GM20000 (cell line): Measurements from ENCODE around the gene ARMC2.

Source experiments
- DNase-seq: peaks from one replicate; pipeline ENCODE4 v3.0.0; 2012; ENCODE audit warnings: low spot score
- TF ChIP-seq, protein P1 (sequence below): IDR thresholded peaks from 2 replicates; pipeline ENCODE4 v1.5.1; 2012; ENCODE audit warnings: mild to moderate bottlenecking, control low read depth; ENCODE audit errors: extremely low read depth, missing control alignments

ARMC2 gene

DNA sequence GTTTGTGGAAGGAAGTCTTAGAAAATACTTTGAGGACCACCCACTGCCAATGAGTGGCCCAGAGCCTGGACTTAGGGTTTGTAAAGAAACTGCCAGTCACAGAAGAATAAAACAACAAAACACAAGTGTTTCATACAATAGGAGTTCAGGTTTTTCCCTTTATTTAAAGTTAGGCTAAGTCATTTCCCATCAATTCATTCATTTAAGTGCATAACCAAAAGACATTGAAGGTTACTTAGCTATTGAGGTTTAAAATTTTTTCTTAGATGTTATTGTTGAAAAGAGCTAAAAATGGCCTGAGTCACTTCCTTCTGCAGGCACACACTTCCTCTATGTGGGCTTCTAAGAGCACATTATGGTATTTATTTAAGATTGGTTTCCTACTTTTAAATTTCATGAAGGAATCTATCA lies 54.2 kb downstream of the ARMC2 start:
- DNase-seq: no peak
- TF ChIP-seq, protein P1, sequence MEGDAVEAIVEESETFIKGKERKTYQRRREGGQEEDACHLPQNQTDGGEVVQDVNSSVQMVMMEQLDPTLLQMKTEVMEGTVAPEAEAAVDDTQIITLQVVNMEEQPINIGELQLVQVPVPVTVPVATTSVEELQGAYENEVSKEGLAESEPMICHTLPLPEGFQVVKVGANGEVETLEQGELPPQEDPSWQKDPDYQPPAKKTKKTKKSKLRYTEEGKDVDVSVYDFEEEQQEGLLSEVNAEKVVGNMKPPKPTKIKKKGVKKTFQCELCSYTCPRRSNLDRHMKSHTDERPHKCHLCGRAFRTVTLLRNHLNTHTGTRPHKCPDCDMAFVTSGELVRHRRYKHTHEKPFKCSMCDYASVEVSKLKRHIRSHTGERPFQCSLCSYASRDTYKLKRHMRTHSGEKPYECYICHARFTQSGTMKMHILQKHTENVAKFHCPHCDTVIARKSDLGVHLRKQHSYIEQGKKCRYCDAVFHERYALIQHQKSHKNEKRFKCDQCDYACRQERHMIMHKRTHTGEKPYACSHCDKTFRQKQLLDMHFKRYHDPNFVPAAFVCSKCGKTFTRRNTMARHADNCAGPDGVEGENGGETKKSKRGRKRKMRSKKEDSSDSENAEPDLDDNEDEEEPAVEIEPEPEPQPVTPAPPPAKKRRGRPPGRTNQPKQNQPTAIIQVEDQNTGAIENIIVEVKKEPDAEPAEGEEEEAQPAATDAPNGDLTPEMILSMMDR: no peak

DNA sequence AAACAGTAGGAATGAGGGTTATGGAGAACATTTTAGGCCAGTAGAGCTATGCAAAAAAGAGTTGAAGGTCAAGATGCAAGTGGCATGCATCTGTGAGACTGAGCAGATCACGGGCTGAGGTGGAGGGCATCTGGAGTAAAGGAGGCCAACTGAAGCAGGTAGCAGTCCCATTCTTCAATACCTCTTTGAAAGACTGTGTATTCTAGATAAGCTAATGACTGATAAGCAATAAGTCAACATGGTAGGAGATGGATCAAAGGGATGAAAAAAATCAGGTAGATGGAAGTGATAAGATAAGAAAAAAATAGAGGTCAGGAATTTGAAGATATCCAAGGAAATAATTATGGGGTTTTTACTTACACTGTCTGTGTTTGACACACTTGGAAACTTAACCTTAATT lies 55.6 kb downstream of the ARMC2 start:
- TF ChIP-seq, protein P1: no peak
- DNase-seq: no peak

DNA sequence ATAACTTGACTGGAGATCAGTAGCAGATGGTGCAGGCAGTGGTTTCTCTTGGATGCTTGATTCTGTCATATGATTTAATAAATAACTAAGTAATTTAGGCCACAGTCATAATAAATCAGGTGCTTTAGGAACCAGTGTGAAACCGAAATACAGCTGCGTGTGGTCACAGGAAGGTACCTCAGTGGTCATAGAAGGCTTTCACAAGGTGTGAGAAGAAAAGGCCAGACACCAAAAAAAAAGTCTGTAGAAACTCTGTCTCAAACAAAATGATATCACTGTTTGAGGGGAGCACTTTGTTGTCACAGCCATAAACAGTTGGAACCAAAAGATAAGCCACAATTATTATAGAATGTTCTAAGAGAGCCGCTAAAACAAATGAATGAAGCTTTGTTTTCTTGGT lies 56.5 kb downstream of the ARMC2 start:
- TF ChIP-seq, protein P1: no peak
- DNase-seq: peak; percentile 32

DNA sequence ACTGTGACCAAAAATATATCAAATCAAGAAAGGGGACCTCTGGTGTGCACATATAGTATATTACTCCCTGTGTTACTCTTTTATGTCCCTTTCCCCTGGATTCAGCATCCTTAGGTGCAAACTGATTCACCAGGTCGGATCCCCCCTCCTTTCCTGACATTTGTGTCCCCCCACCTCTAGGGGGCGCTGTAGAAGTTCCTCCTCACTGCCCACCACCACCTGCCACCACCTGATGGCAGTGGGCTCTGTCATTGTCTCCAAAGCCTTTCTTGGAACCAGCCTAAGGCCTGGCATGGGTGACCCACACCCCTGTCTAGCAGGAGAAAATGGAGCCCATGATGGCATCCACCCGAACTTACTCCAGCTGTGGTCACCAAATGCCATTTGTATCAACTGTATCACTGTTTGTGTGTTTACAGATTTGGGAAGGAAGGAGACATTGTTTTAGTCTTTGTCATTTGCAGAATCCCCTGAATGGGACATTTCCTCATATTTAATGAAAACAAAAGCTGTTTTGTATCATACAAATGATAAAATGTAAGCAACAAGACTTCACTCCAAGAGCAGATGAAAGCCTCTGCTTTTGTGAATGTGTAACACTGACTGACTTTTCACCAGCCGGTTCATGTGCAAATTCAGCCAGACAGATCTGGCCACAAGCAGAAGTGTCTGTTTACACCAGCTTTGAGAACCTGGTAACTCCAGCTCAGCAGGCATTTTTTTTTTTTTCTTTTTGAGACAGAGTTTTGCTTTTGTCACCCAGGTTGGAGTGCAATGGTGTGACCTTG lies 66.2 kb downstream of the ARMC2 start:
- DNase-seq: peak; percentile 24
- TF ChIP-seq, protein P1: peak; percentile 50

DNA sequence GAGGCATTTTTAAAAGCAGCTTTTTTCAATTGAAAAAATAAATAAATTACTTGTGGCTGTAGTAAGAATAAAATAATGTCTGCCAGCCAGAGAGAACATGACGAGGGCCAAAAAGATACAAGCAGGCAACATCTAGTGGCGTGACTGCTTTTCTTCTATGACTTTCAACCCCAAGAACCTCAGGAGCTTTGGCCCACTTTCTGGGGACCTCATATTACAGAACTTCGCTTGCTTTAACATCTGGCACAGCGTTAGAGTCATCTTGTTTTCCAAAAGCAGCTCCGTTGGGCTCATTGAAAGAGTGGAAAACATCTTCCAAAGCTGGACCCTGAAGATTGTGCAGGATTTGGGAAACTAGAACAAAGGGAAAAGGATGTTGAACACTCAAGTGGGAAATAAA lies 67.0 kb downstream of the ARMC2 start:
- TF ChIP-seq, protein P1: no peak
- DNase-seq: no peak

DNA sequence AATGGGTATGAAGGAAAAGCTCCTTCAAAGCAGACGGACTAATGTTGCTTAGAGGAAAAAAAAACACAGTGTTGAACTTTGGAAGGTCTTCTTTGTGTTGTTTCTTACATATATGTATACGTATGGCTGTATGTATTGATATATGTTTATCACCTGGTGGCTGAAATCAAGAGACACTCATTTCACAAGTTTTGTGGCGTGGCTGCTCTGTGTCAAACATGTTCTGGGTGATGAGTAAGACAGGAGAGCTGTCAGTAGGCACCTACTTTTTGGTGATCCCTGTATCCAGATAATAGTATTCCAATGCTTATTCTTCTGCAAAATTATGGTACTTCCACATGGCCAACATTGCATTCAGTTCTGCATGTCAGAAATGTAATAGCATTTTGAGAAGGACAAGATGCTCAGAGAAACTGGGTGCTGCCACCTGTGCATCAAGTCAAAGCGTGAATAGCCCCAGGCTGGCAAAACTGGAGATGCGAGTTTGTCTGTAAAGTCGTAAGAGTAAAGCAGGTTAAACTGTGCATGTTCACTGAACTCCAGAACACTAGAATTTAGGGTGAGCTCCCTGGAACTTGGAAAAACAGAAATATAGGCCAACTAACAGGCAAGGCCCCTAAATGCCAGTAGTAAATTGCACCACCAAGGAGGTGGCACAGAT lies 67.9 kb downstream of the ARMC2 start:
- TF ChIP-seq, protein P1: no peak
- DNase-seq: no peak

DNA sequence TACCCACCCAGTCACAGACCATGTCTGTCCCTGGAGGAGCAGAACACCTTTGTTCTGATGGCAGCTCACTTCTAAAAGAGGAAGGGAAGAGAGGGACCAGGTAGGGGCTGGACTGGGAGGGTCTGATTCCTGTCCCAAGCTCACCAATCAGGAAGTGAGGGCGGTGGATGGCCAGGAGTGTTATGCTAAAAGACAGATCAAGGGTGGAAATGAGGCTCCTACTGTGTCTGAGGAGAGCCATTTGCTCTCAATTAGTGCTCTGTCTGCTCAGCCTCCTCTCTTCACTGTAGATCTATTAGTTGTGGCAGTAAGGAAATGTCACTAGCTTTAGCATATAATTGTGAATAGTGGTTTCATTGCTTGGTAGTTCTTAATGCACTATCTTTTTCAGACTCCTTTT lies 72.5 kb downstream of the ARMC2 start:
- no peak for DNase-seq
- TF ChIP-seq, protein P1: no peak
